ENCODE results near the gene LCMT1. TPM values are rescaled to one million over a fixed set of nuclear protein-coding genes. Genes with fewer than 3 reads are reported as not detected.

Gene LCMT1
- total and polyA plus RNA-seq, 2 of the 4 experiments (the other 2 are of a cell fraction) = 33.1 to 60.4 TPM

DNA sequence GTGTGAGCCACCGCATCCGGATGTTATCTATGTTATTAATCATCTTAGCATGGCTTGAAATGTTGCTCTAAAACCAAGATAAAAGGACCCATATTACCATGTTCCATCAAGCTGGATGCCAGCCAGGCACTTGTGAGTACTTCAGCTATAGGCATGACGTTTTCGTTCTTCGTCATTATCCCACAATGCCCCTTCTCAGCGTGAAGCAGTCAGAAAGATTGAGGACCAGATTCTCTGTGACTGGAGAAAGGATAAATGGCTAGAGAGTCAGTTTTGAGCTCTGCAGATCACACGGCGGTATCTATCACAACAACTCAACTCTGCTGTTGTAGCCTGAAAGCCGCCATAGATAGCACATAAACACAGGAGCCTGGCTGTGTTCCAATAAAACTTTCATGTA is 29.8 kb upstream of the LCMT1 start:
- Histone ChIP-seq H3K79me1 (ENCODE audit: low read depth in 1 of 2, low read length in 2 of 2) (no peaks in the 10 kb centered on the region), H2BK15ac (ENCODE audit: low read depth, low read length) (no peak overlapping the region), H2BK120ac (ENCODE audit: low read depth, low read length) (no peak overlapping the region), H3K4me2 (ENCODE audit: low read depth, low read length) (no peak overlapping the region), H3K56ac (ENCODE audit: extremely low read depth, insufficient read depth, low read length) (no peak overlapping the region), H3K14ac (replicated peaks; ENCODE audit: low read depth, low read length) (no peak overlapping the region), H3K4me1 (ENCODE audit: control insufficient read depth, insufficient read depth, low read length) (no peaks in the 10 kb centered on the region), H3K4ac (ENCODE audit: low read depth, low read length) (no peak overlapping the region), H2BK20ac (ENCODE audit: low read depth, low read length) (no peak overlapping the region), H3K9me3 (ENCODE audit: control insufficient read depth, insufficient read depth, low read length) (peaks cover 2% of the 10 kb centered on the region; the same call in 1 of the 2 replicates), H4K8ac (ENCODE audit: low read depth in 2 of 2, low read length in 2 of 2) (no peak overlapping the region), H2AK9ac (replicated peaks; ENCODE audit: low read depth, low read length, poor library complexity) (no peak overlapping the region), H3K9ac (ENCODE audit: low read depth, low read length) (no peak overlapping the region), H3K36me3 (ENCODE audit: control insufficient read depth, insufficient read depth, low read length) (no peaks in the 10 kb centered on the region), H3K18ac (ENCODE audit: low read depth, low read length) (no peak overlapping the region), H3K27ac (ENCODE audit: insufficient read depth, low read length) (no peak overlapping the region), H4K20me1 (ENCODE audit: insufficient read depth, low read length) (no peaks in the 10 kb centered on the region), H2BK5ac (ENCODE audit: low read depth, low read length, poor library complexity, severe bottlenecking) (no peak overlapping the region), H3K9me1 (ENCODE audit: insufficient read depth, low read length) (no peaks in the 10 kb centered on the region), H2AFZ (replicated peaks; ENCODE audit: low read length, poor library complexity) (no peak overlapping the region), H3K4me3 (ENCODE audit: insufficient read depth, low read depth, low read length) (no peak overlapping the region), H3K23ac (ENCODE audit: low read depth, low read length) (no peak overlapping the region), H4K5ac (ENCODE audit: low read depth, low read length) (no peak overlapping the region), H4K91ac (ENCODE audit: insufficient read depth, low read depth, low read length) (no peak overlapping the region), H2AK5ac (ENCODE audit: low read depth, low read length) (no peak overlapping the region), H3K27me3 (ENCODE audit: control insufficient read depth, insufficient read depth, low read length) (no peaks in the 10 kb centered on the region)
- ChIA-PET POLR2A (ENCODE audit: unreplicated experiment) (no interaction called here), CTCF (no interaction called here)
- intact Hi-C loops (cut with micrococcal nuclease) (no loop called here), dilution Hi-C loops (cut with HindIII; ENCODE audit: low sequenced_read_pairs, unreplicated experiment) (no loop called here), in situ Hi-C loops (cut with MboI; ENCODE audit: low sequenced_read_pairs) (no loop called here)
- DNase-seq (no peak), ATAC-seq (ENCODE audit: low read depth) (no peak)
- no CpG with 5 or more reads among the region's 9 CpGs for WGBS, 2 experiments (ENCODE audit: extremely low coverage in 2 of 2, insufficient read length in 1 of 2)
- TF ChIP-seq NFE2L2 (IDR thresholded peaks at IDR 0.05; ENCODE audit: low read depth, low read length) = no peak
- no peak for TF ChIP-seq CTCF (conservative IDR thresholded peaks at IDR 0.05; ENCODE audit: low read depth, low read length)
- TF ChIP-seq RFX5 (IDR thresholded peaks at IDR 0.05; ENCODE audit: low read depth, low read length) = no peak
- no peak for TF ChIP-seq MAZ (IDR thresholded peaks at IDR 0.05; ENCODE audit: borderline replicate concordance, low read depth, low read length)
- no peak for TF ChIP-seq BHLHE40 (IDR thresholded peaks at IDR 0.05; ENCODE audit: low read depth, low read length)
- no peak for TF ChIP-seq POLR2A (IDR thresholded peaks at IDR 0.05; ENCODE audit: low read depth, low read length)
- TF ChIP-seq CHD1 (IDR thresholded peaks at IDR 0.05; ENCODE audit: low read depth, low read length) = no peak
- TF ChIP-seq MXI1 (IDR thresholded peaks at IDR 0.05; ENCODE audit: borderline replicate concordance, low read depth, low read length) = no peak
- no peak for TF ChIP-seq FOS (IDR thresholded peaks at IDR 0.05; ENCODE audit: low read depth, low read length)
- no peak for TF ChIP-seq RAD21 (IDR thresholded peaks at IDR 0.05; ENCODE audit: low read length)
- TF ChIP-seq, protein P1, sequence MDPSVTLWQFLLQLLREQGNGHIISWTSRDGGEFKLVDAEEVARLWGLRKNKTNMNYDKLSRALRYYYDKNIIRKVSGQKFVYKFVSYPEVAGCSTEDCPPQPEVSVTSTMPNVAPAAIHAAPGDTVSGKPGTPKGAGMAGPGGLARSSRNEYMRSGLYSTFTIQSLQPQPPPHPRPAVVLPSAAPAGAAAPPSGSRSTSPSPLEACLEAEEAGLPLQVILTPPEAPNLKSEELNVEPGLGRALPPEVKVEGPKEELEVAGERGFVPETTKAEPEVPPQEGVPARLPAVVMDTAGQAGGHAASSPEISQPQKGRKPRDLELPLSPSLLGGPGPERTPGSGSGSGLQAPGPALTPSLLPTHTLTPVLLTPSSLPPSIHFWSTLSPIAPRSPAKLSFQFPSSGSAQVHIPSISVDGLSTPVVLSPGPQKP (IDR thresholded peaks at IDR 0.05; ENCODE audit: borderline replicate concordance, low read depth, low read length) = no peak
- no TSS peak for BruUV-seq (replicated peaks)

Measured in IMR-90 (cell line).